IMR-90 (cell line): ENCODE results near the gene HYAL1. TPM values are rescaled to one million over a fixed set of nuclear protein-coding genes. Genes with fewer than 3 reads are reported as not detected.
A peak's percentile ranks its signal among the peaks of the same experiment; 100 is the strongest.

ENCODE experiments used
- ATAC-seq: fragments of 200-7000 bp; cut with Tn5 transposase; 2 replicates; pipeline ENCODE4 v1.9.1; 2020; ENCODE audit warnings: low read depth, mild to moderate bottlenecking, moderate library complexity
- BruUV-seq: library from RNA; stranded (reverse); fragments of 400-500 nt; replicated peaks from 2 replicates; lab custom pipeline; 2021; lab: Mats Ljungman, UMichigan
- CTCF ChIA-PET: fragments of 300-600 bp; formaldehyde crosslinking; extraction: SDS; loops from one replicate; lab custom pipeline; 2021; ENCODE audit warnings: antibody characterized with exemption; lab: Yijun Ruan, JAX
- POLR2A ChIA-PET: fragments of 300-600 bp; sonication (Branson Sonifier 250); formaldehyde crosslinking; loops from one replicate; lab custom pipeline; 2022; ENCODE audit warnings: antibody characterized with exemption; ENCODE audit not compliant: unreplicated experiment; lab: Charles Lee
- DNase-seq: peaks from one replicate; pipeline ENCODE4 v3.0.0; 2013
- H2AFZ ChIP-seq: replicated peaks from 2 replicates; pipeline ENCODE3; 2013; ENCODE audit warnings: low read length, mild to moderate bottlenecking; ENCODE audit not compliant: poor library complexity
- H2AK5ac ChIP-seq: 2 replicates; pipeline ENCODE4 v1.6.1; 2013; ENCODE audit warnings: low read depth, low read length, inconsistent platforms
- H2AK9ac ChIP-seq: replicated peaks from 2 replicates; pipeline ENCODE3; 2013; ENCODE audit warnings: mild to moderate bottlenecking, low read depth, low read length, moderate library complexity; ENCODE audit not compliant: poor library complexity
- H2BK120ac ChIP-seq: 2 replicates; pipeline ENCODE4 v1.6.1; 2013; ENCODE audit warnings: low read depth, low read length, inconsistent platforms
- H2BK15ac ChIP-seq: 3 replicates; pipeline ENCODE4 v1.6.1; 2013; ENCODE audit warnings: low read depth, low read length, inconsistent platforms
- H2BK20ac ChIP-seq: 2 replicates; pipeline ENCODE4 v1.6.1; 2013; ENCODE audit warnings: low read depth, mild to moderate bottlenecking, inconsistent platforms, low read length, moderate library complexity
- H2BK5ac ChIP-seq: 2 replicates; pipeline ENCODE4 v1.6.1; 2013; ENCODE audit warnings: mild to moderate bottlenecking, low read depth, low read length, inconsistent platforms; ENCODE audit not compliant: poor library complexity, severe bottlenecking
- H3K14ac ChIP-seq: replicated peaks from 2 replicates; pipeline ENCODE4 v1.6.1; 2013; ENCODE audit warnings: low read depth, low read length, inconsistent platforms
- H3K18ac ChIP-seq: 2 replicates; pipeline ENCODE4 v1.6.1; 2013; ENCODE audit warnings: low read depth, low read length, control low read depth
- H3K23ac ChIP-seq: 2 replicates; pipeline ENCODE4 v1.6.1; 2013; ENCODE audit warnings: low read depth, low read length, inconsistent platforms
- H3K27ac ChIP-seq: 2 replicates; pipeline ENCODE4 v1.5.1; 2013; ENCODE audit warnings: mild to moderate bottlenecking, control low read depth, low read length; ENCODE audit not compliant: insufficient read depth
- H3K27me3 ChIP-seq: 2 replicates; pipeline ENCODE4 v1.6.1; 2013; ENCODE audit warnings: low read length; ENCODE audit not compliant: control insufficient read depth, insufficient read depth
- H3K36me3 ChIP-seq: 2 replicates; pipeline ENCODE4 v1.6.1; 2013; ENCODE audit warnings: low read length, mixed read lengths; ENCODE audit not compliant: control insufficient read depth, insufficient read depth
- H3K4ac ChIP-seq: 2 replicates; pipeline ENCODE4 v1.6.1; 2013; ENCODE audit warnings: low read depth, low read length, inconsistent platforms
- H3K4me1 ChIP-seq: 2 replicates; pipeline ENCODE4 v1.6.1; 2013; ENCODE audit warnings: low read length, mixed read lengths; ENCODE audit not compliant: control insufficient read depth, insufficient read depth
- H3K4me2 ChIP-seq: 2 replicates; pipeline ENCODE4 v1.6.1; 2013; ENCODE audit warnings: low read depth, mild to moderate bottlenecking, control low read depth, low read length, moderate library complexity
- H3K4me3 ChIP-seq: 2 replicates; pipeline ENCODE4 v1.5.1; 2013; ENCODE audit warnings: low read depth, mild to moderate bottlenecking, control low read depth, low read length, moderate library complexity; ENCODE audit not compliant: insufficient read depth
- H3K56ac ChIP-seq: 2 replicates; pipeline ENCODE4 v1.6.1; 2013; ENCODE audit warnings: low read length, inconsistent platforms; ENCODE audit not compliant: insufficient read depth; ENCODE audit errors: extremely low read depth
- H3K79me1 ChIP-seq, 2 experiments: 2 replicates each; pipeline ENCODE4 v1.6.1; 2013; ENCODE audit warnings: low read length in 2 of 2, inconsistent platforms in 1 of 2, low read depth in 1 of 2
- H3K9ac ChIP-seq: 2 replicates; pipeline ENCODE4 v1.6.1; 2013; ENCODE audit warnings: low read depth, low read length, control low read depth
- H3K9me1 ChIP-seq: 2 replicates; pipeline ENCODE4 v1.6.1; 2013; ENCODE audit warnings: low read length, inconsistent platforms; ENCODE audit not compliant: insufficient read depth
- H3K9me3 ChIP-seq: 2 replicates; pipeline ENCODE4 v1.6.1; 2013; ENCODE audit warnings: low read length; ENCODE audit not compliant: control insufficient read depth, insufficient read depth
- H4K20me1 ChIP-seq: 2 replicates; pipeline ENCODE4 v1.6.1; 2013; ENCODE audit warnings: low read length, inconsistent platforms; ENCODE audit not compliant: insufficient read depth
- H4K5ac ChIP-seq: 2 replicates; pipeline ENCODE4 v1.6.1; 2013; ENCODE audit warnings: mild to moderate bottlenecking, low read depth, low read length, control low read depth
- H4K8ac ChIP-seq, 2 experiments: 2 replicates each; pipeline ENCODE4 v1.6.1; 2013; ENCODE audit warnings: low read depth in 2 of 2, low read length in 2 of 2, control low read depth in 1 of 2, inconsistent platforms in 1 of 2
- H4K91ac ChIP-seq: 2 replicates; pipeline ENCODE4 v1.6.1; 2013; ENCODE audit warnings: low read depth, low read length, inconsistent platforms; ENCODE audit not compliant: insufficient read depth
- BHLHE40 ChIP-seq: fragments of 150-350 bp; IDR thresholded peaks from 2 replicates; pipeline ENCODE4 v1.6.1; 2016; ENCODE audit warnings: mild to moderate bottlenecking, low read depth, low read length
- CEBPB ChIP-seq: IDR thresholded peaks from 2 replicates; pipeline ENCODE4 v1.6.1; 2012; ENCODE audit warnings: low read depth, low read length, improper control_type of control experiment
- CHD1 ChIP-seq: IDR thresholded peaks from 2 replicates; pipeline ENCODE4 v1.6.1; 2012; ENCODE audit warnings: low read depth, low read length, improper control_type of control experiment
- MAFK ChIP-seq: IDR thresholded peaks from 2 replicates; pipeline ENCODE4 v1.6.1; 2012; ENCODE audit warnings: low read depth, low read length, improper control_type of control experiment
- MAZ ChIP-seq: IDR thresholded peaks from 2 replicates; pipeline ENCODE4 v1.6.1; 2012; ENCODE audit warnings: low read depth, mild to moderate bottlenecking, low read length, improper control_type of control experiment, moderate library complexity, borderline replicate concordance
- MXI1 ChIP-seq: IDR thresholded peaks from 2 replicates; pipeline ENCODE4 v1.6.1; 2012; ENCODE audit warnings: low read depth, mild to moderate bottlenecking, low read length, moderate library complexity, borderline replicate concordance
- POLR2A ChIP-seq: IDR thresholded peaks from 2 replicates; pipeline ENCODE4 v1.6.1; 2012; ENCODE audit warnings: mild to moderate bottlenecking, low read depth, low read length
- RCOR1 ChIP-seq: IDR thresholded peaks from 2 replicates; pipeline ENCODE4 v1.6.1; 2012; ENCODE audit warnings: mild to moderate bottlenecking, low read length, improper control_type of control experiment; ENCODE audit not compliant: insufficient replicate concordance
- RFX5 ChIP-seq: IDR thresholded peaks from 2 replicates; pipeline ENCODE4 v1.8.0; 2012; ENCODE audit warnings: low read depth, mild to moderate bottlenecking, low read length, moderate library complexity
- WGBS, 2 experiments: methylation state at CpG; one replicate each; pipeline versions ENCODE4 v1.1.5 to v1.1.7; 2013; ENCODE audit warnings: missing lambda C conversion rate in 2 of 2; ENCODE audit not compliant: insufficient read length in 1 of 2; ENCODE audit errors: extremely low coverage in 2 of 2; 5-methylcytosine and 5-hydroxymethylcytosine counted together
- dilution Hi-C: fragments of 300-500 bp; cut with HindIII; formaldehyde crosslinking; loops from one replicate; pipeline ENCODE4 v1.14.3; 2018; ENCODE audit warnings: low sequenced_read_pairs; ENCODE audit not compliant: unreplicated experiment
- in situ Hi-C: fragments of 300-500 bp; cut with MboI; formaldehyde crosslinking; loops from 3 replicates; pipeline ENCODE4 v1.14.3; 2019; ENCODE audit warnings: low sequenced_read_pairs, inconsistent platforms, mixed read lengths
- intact Hi-C: fragments of 100-400 bp; cut with micrococcal nuclease; formaldehyde crosslinking; loops from 2 replicates; pipeline ENCODE4 v1.10.0; 2022
- polyA plus RNA-seq, 3 experiments: library from polyadenylated mRNA; depleted of rRNA; stranded (reverse); fragments of >200 nt; gene quantifications; 2 replicates each; pipeline ENCODE4 v1.2.3, GENCODE V29; 2012; ENCODE audit warnings: low replicate concordance in 1 of 3
- total RNA-seq: library from RNA; depleted of rRNA; stranded (reverse); fragments of >200 nt; gene quantifications from 2 replicates; pipeline ENCODE4 v1.2.3, GENCODE V29; 2012
- TF ChIP-seq, protein P1 (sequence below): fragments of 150-350 bp; IDR thresholded peaks from 2 replicates; pipeline ENCODE4 v1.6.1; 2017; ENCODE audit warnings: mild to moderate bottlenecking, antibody characterized with exemption, low read length, low read depth
- TF ChIP-seq, protein P2 (sequence below): conservative IDR thresholded peaks from 2 replicates; pipeline ENCODE4 v1.5.1; 2012; ENCODE audit warnings: mild to moderate bottlenecking, low read depth, low read length, improper control_type of control experiment

The HYAL1 gene
- total and polyA plus RNA-seq, 2 of the 4 experiments (the other 2 are of a cell fraction), result 0.32 to 0.36 TPM

GRCh38 chr3:50336452-50337174, 33.2 kb upstream of the HYAL1 start (continued):
- TF ChIP-seq, protein P1, sequence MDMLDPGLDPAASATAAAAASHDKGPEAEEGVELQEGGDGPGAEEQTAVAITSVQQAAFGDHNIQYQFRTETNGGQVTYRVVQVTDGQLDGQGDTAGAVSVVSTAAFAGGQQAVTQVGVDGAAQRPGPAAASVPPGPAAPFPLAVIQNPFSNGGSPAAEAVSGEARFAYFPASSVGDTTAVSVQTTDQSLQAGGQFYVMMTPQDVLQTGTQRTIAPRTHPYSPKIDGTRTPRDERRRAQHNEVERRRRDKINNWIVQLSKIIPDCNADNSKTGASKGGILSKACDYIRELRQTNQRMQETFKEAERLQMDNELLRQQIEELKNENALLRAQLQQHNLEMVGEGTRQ, result no peak

- no peak overlapping the region for H3K56ac ChIP-seq
- 0 out of 2 replicates have a peak overlapping the region, but pooled peaks have one; percentile 14 for H3K14ac ChIP-seq
- H3K36me3 ChIP-seq, result peaks cover 29% of the 10 kb centered on the region
- H2BK20ac ChIP-seq, result no peak overlapping the region
- H3K4me2 ChIP-seq, result peak overlapping the region; percentile 48
- intact Hi-C loops (no loop called here), in situ Hi-C loops (loop anchor here (25.0 kb wide), 3 partner anchors 1053 to 1828 kb away; partner anchors contain the start of genes ABHD14B, GPR62, MANF and PCBP4), dilution Hi-C loops (no loop called here)
- peak overlapping the region; percentile 86 for H3K23ac ChIP-seq
- H3K4me3 ChIP-seq, result no peak overlapping the region
- ChIA-PET POLR2A (no interaction called here), CTCF (interaction anchor here (0.7 to 1.0 kb wide), 2 partner anchors 75 to 81 kb away, joined by 3 read pairs; no protein-coding TSS in a partner anchor)
- no peak for ATAC-seq
- H2AK9ac ChIP-seq, result no peak overlapping the region
- H3K79me1 ChIP-seq, result peaks cover 39 to 68% of the 10 kb centered on the region in 2 experiments
- H2BK120ac ChIP-seq, result no peak overlapping the region
- no peak overlapping the region for H4K5ac ChIP-seq
- no peaks in the 10 kb centered on the region for H3K27me3 ChIP-seq
- WGBS, 2 experiments, result 92% methylated on average over 2 of the region's 5 CpGs; no CpG with 5 or more reads in 1 of the 2 experiments
- no peak overlapping the region for H3K18ac ChIP-seq
- no peak overlapping the region for H2AK5ac ChIP-seq
- DNase-seq, result no peak
- no peak overlapping the region for H3K27ac ChIP-seq
- peaks cover 51% of the 10 kb centered on the region for H4K20me1 ChIP-seq
- H2BK15ac ChIP-seq, result no peak overlapping the region
- no TSS peak for BruUV-seq
- peak overlapping the region; percentile 1 for H3K4ac ChIP-seq
- peak overlapping the region; percentile 17 for H3K9ac ChIP-seq
- H4K91ac ChIP-seq, result no peak overlapping the region
- H3K9me3 ChIP-seq, result no peaks in the 10 kb centered on the region
- H2BK5ac ChIP-seq, result no peak overlapping the region
- peak overlapping the region in 1 of 2 experiments; percentile 15; a peak in 1 of 4 replicates for H4K8ac ChIP-seq
- peaks cover 23% of the 10 kb centered on the region for H3K9me1 ChIP-seq
- H3K4me1 ChIP-seq, result peaks cover 19% of the 10 kb centered on the region
- H2AFZ ChIP-seq, result no peak overlapping the region
- no peak for TF ChIP-seq MAFK
- TF ChIP-seq, protein P1, result no peak
- TF ChIP-seq, protein P2, sequence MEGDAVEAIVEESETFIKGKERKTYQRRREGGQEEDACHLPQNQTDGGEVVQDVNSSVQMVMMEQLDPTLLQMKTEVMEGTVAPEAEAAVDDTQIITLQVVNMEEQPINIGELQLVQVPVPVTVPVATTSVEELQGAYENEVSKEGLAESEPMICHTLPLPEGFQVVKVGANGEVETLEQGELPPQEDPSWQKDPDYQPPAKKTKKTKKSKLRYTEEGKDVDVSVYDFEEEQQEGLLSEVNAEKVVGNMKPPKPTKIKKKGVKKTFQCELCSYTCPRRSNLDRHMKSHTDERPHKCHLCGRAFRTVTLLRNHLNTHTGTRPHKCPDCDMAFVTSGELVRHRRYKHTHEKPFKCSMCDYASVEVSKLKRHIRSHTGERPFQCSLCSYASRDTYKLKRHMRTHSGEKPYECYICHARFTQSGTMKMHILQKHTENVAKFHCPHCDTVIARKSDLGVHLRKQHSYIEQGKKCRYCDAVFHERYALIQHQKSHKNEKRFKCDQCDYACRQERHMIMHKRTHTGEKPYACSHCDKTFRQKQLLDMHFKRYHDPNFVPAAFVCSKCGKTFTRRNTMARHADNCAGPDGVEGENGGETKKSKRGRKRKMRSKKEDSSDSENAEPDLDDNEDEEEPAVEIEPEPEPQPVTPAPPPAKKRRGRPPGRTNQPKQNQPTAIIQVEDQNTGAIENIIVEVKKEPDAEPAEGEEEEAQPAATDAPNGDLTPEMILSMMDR, result no peak
- TF ChIP-seq RCOR1, result no peak
- no peak for TF ChIP-seq CEBPB
- no peak for TF ChIP-seq POLR2A
- no peak for TF ChIP-seq CHD1
- no peak for TF ChIP-seq MXI1
- TF ChIP-seq MAZ, result no peak
- no peak for TF ChIP-seq BHLHE40
- no peak for TF ChIP-seq RFX5
Observed at GRCh38 chr3:50334339-50335075, 31.1 kb upstream of the HYAL1 start.
